GM21360 (cell line): Measurements from ENCODE around the gene TRABD.

Experiments used
- ATAC-seq: cut with Tn5 transposase; IDR thresholded peaks from one replicate; pipeline ENCODE4 v1.9.1; 2021; ENCODE audit warnings: mild to moderate bottlenecking, moderate library complexity; ENCODE audit not compliant: unreplicated experiment

The TRABD gene

GRCh38 chr22:50216684-50217520 lies 31.2 kb downstream of the TRABD start:
- no peak for ATAC-seq

- no peak for ATAC-seq
Measured at GRCh38 chr22:50217543-50218152, 31.9 kb downstream of the TRABD start.

- ATAC-seq, result no peak
Measured at GRCh38 chr22:50218153-50218995, 32.7 kb downstream of the TRABD start.

- ATAC-seq, result no peak
Measured at GRCh38 chr22:50218996-50219727, 33.4 kb downstream of the TRABD start.

- no peak for ATAC-seq
Measured at GRCh38 chr22:50219800-50220602, 34.3 kb downstream of the TRABD start.

GRCh38 chr22:50220603-50221409 lies 35.1 kb downstream of the TRABD start:
- no peak for ATAC-seq

GRCh38 chr22:50221410-50222300 lies 35.9 kb downstream of the TRABD start:
- ATAC-seq, result no peak

- ATAC-seq, result no peak
Measured at GRCh38 chr22:50222508-50222907, 36.8 kb downstream of the TRABD start.

GRCh38 chr22:50224071-50224470 lies 38.4 kb downstream of the TRABD start:
- no peak for ATAC-seq

GRCh38 chr22:50225200-50225969 lies 39.7 kb downstream of the TRABD start:
- no peak for ATAC-seq

GRCh38 chr22:50226063-50226874 lies 40.6 kb downstream of the TRABD start:
- ATAC-seq, result no peak

- ATAC-seq, result no peak
Measured at GRCh38 chr22:50226875-50227165, 41.1 kb downstream of the TRABD start.

- no peak for ATAC-seq
Measured at GRCh38 chr22:50227579-50228215, 42.0 kb downstream of the TRABD start.

GRCh38 chr22:50228366-50228765 lies 42.7 kb downstream of the TRABD start:
- ATAC-seq, result no peak

- no peak for ATAC-seq
Measured at GRCh38 chr22:50229370-50229769, 43.7 kb downstream of the TRABD start.

GRCh38 chr22:50232481-50233151 lies 46.9 kb downstream of the TRABD start:
- ATAC-seq, result no peak
